GM18526 (cell line): ENCODE data around the gene CCDC191.

ENCODE experiments used
- POLR2A ChIP-seq: IDR thresholded peaks from 3 replicates; pipeline ENCODE4 v1.6.1; 2011; ENCODE audit not compliant: insufficient read length; ENCODE audit errors: extremely low read depth

The CCDC191 gene, protein sequence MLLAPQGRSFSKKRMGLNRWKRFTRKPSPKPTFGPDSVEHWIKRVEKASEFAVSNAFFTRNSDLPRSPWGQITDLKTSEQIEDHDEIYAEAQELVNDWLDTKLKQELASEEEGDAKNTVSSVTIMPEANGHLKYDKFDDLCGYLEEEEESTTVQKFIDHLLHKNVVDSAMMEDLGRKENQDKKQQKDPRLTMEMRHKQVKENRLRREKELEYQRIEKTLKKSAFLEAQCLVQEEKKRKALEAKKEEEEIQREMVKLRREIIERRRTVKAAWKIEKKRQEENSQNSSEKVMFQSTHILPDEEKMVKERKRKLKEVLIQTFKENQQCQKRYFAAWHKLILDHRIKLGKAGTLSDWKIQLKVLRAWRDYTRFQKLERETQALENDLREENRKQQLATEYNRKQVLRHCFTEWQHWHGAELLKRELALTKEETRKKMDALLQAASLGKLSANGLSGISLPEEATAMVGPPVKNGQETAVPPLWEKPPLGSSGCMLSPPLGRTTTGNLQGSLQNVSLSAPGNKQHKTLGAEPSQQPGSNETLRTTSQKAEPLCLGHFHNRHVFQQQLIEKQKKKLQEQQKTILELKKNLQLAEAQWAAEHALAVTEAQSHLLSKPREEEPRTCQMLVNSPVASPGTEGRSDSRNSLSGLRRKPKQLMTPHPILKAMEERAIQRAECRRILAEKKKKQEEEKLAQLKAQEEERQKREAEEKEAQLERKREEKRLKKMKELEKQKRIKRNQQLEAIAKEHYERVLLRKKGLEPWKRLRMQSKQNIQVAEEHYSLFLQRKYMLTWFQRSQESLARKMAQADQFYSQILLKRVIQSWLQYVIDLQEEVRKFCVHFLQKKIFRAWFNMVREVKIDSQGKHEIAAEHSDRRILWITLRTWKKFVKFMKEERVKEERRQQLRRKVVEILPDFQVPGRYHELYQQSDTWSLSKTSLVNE

DNA sequence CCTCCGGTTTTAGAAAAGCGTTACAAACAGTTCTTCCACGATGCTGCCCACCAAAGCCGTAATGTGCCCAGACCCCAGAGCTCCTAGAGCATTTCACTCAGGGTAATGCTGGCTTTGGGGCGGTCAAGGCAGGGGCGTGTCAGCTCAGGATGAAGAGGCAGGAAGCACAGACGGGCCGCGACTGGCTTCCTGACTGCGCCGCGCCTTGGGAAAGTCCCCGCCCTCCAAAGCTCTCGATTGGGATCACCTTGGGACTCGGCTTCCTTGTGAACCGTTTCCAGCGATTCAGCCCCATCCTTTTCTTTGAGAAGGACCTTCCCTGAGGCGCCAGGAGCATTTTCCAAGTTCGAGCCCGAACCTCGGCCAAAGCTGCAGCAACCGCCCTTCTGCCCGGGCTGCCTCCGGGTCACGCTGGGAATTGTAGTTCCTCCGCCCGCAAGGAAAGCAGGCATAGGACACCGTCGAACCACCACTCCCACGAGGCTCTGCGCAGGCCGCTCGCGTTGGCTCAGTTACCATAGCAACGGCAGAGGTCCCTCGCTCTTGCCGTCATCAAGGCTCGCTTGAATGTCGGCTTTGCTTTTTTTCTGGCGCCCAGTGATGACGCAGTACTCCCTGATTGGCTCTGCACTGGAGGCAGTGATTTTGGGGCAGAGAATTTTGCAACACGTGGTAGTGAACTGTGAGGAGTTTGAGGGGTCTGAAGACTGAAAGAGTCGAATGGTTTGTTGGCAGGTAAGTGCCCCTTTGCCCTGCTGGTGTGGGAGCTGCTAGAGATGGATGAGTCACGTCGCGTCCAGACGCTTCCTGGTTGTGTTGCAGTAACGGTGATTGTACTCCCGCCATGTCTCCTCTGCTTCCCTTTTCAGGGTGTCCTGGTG lies at the start of gene CCDC191, which contains the start of gene QTRT2:
TSS of gene CCDC191 (minus strand) at position 397 of the 881 bp plus-strand sequence. CDS start at position 337, 60 bp downstream.
TSS of gene QTRT2 (plus strand) at position 608 of the 881 bp plus-strand sequence. CDS start 8,521 bp downstream, outside the sequence.
- TF ChIP-seq POLR2A = peak; percentile 42

GRCh38 chr3:114104414-114104813 lies 48.1 kb upstream of the CCDC191 start:
- no peak for TF ChIP-seq POLR2A

DNA sequence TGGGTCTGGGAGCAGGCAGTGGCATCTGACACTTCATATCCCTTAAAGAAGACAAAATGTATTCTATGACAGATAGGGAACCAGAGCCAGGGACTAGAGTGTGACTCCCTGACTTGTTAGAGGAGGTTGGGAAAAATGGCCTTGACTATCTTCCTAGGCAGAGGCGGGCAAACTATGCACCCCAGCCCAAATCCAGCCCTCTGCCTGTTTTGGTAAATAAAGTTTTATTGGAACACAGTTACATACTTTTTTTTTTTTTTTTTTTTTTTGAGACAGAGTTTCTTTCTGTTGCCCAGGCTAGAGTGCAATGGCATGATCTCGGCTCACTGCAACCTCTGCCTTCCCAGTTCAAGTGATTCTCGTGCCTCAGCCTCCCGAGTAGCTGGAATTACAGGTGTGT lies 47.5 kb upstream of the CCDC191 start:
- TF ChIP-seq POLR2A = no peak

DNA sequence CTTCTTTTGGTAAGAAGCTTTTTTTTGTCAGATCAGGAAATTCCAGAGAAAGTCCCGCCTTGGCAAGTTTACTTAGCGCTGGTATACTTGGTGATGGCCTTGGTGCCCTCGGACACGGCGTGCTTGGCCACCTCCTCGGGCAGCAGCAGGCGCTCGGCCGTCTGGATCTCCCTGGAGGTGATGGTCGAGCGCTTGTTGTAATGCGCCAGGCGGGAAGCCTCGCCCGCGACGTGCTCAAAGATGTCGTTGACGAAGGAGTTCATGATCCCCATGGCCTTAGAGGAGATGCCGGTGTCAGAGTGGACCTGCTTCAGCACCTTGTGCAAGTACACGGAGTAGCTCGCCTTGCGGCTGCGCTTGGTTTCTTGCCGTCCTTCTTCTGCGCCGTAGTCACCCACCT lies 46.9 kb upstream of the CCDC191 start:
- TF ChIP-seq POLR2A = no peak

GRCh38 chr3:114101101-114101500 lies 44.8 kb upstream of the CCDC191 start:
- TF ChIP-seq POLR2A = no peak

GRCh38 chr3:114095796-114096195 lies 39.5 kb upstream of the CCDC191 start:
- no peak for TF ChIP-seq POLR2A

GRCh38 chr3:114093596-114093995 lies 37.3 kb upstream of the CCDC191 start:
- TF ChIP-seq POLR2A = no peak

DNA sequence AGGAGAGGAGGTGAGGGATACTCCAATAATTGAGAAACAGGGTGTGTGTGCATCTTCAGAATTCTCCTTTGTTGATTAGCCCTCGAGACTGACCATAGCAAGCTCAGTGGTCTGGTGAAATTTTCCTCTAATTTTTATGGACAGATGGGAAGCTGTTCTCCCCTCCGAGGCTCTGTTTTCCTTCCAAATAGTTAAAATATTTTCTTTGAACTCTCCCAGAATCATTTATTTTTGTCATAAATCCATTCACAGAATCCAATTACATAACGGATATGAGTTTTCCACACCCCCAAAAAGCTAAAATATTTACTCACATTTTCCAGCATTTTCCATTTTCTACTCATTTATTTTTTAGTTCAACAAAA lies 36.7 kb upstream of the CCDC191 start:
- no peak for TF ChIP-seq POLR2A

- no peak for TF ChIP-seq POLR2A
Observed at GRCh38 chr3:114092151-114093015, 36.1 kb upstream of the CCDC191 start.

GRCh38 chr3:114089675-114090074 lies 33.3 kb upstream of the CCDC191 start:
- TF ChIP-seq POLR2A = no peak

- no peak for TF ChIP-seq POLR2A
Observed at GRCh38 chr3:114086356-114086755, 30.0 kb upstream of the CCDC191 start.

DNA sequence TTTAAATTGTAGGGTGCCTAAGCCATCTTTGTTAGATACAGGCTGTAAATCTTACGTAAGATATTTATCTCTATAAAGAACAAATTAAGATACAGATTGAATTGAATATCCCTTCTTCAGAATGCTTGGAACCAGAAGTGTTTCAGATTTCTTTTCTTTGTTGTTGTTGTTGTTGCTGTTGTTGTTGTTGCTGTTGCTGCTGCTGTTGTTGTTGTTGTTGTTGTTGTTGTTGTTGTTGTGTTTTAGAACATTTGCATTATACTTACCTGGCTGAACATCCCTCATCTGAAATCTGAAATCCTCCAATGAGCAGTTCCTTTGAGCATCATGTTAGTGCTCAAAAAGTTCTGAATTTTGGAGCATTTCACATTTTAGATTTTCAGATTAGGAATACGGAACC lies 26.8 kb upstream of the CCDC191 start:
- TF ChIP-seq POLR2A = no peak

DNA sequence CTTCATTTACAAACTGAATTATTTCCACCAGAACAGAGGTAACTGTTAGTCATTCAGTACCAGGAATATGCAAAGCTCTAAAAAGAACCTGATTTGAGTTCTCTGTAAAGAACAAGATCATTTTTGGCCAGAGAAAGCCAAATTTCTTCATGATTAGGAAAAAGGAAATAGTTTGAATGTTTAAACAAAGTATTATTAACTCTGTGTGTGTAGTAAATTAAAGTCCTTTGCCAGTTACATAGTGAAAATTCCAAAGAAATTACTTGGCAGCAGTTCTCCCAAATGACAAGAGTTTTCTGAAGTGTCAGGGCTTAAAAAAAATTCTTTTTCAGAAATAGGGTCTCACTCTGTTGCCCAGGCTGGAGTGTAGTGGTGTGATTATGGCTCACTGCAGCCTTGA lies 24.7 kb upstream of the CCDC191 start:
- no peak for TF ChIP-seq POLR2A

DNA sequence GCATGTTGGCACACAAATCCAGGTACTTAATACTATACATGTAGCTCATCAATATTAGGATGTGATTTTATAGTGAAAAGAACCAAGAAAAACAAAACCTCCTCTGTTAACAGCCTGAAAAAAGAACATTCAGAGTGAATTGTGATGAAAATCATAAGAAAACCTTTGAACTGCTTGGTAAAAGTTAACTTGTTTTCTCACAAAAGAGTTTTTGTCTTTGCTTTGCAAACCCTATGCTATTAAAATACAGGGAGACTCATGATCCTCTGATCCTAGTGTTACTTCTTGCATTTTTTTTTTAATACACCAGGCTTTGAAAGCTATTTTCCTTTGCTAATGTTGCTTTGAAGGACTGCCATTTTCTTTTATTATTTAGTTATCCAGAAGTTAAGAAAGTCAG lies 23.9 kb upstream of the CCDC191 start:
- TF ChIP-seq POLR2A = no peak
